ENCODE data around the gene TTC7B.
A peak's percentile ranks its signal among the peaks of the same experiment; 100 is the strongest.

The TTC7B gene

GRCh38 chr14:90836692-90837063 lies 20.4 kb upstream of the TTC7B start:
- no peak overlapping the region for H3K4me3 ChIP-seq (ENCODE audit: low read depth, low read length)
- no peaks in the 10 kb centered on the region for H3K27me3 ChIP-seq
- no peak for TF ChIP-seq CTCF (IDR thresholded peaks at IDR 0.05; ENCODE audit: low read depth, low read length)
- H3K9me3 ChIP-seq, result no peaks in the 10 kb centered on the region
- no peaks in the 10 kb centered on the region for H3K4me1 ChIP-seq
- no peaks in the 10 kb centered on the region for H3K36me3 ChIP-seq
- no peak for DNase-seq

- Histone ChIP-seq H3K27me3 (no peaks in the 10 kb centered on the region), H3K36me3 (no peaks in the 10 kb centered on the region), H3K4me1 (no peaks in the 10 kb centered on the region), H3K4me3 (ENCODE audit: low read depth, low read length) (no peak overlapping the region), H3K9me3 (no peaks in the 10 kb centered on the region; the same call in 1 of the 2 replicates)
- DNase-seq, result no peak
- TF ChIP-seq CTCF (IDR thresholded peaks at IDR 0.05; ENCODE audit: low read depth, low read length), result no peak
These were observed 15.6 kb upstream of the TTC7B start for GRCh38 chr14:90831821-90832220.

GRCh38 chr14:90830931-90831701 lies 14.9 kb upstream of the TTC7B start:
- no peaks in the 10 kb centered on the region for H3K36me3 ChIP-seq
- no peak for TF ChIP-seq CTCF (IDR thresholded peaks at IDR 0.05; ENCODE audit: low read depth, low read length)
- H3K9me3 ChIP-seq, result no peaks in the 10 kb centered on the region; the same call in 1 of the 2 replicates
- H3K4me3 ChIP-seq (ENCODE audit: low read depth, low read length), result no peak overlapping the region
- DNase-seq, result no peak
- no peaks in the 10 kb centered on the region for H3K27me3 ChIP-seq
- H3K4me1 ChIP-seq, result no peaks in the 10 kb centered on the region

GRCh38 chr14:90829677-90830076 lies 13.4 kb upstream of the TTC7B start:
- no peak for TF ChIP-seq CTCF (IDR thresholded peaks at IDR 0.05; ENCODE audit: low read depth, low read length)

GRCh38 chr14:90828642-90829487 lies 12.6 kb upstream of the TTC7B start:
- no peaks in the 10 kb centered on the region; the same call in 1 of the 2 replicates for H3K9me3 ChIP-seq
- peak overlapping the region; percentile 41 for H3K4me3 ChIP-seq (ENCODE audit: low read depth, low read length)
- no peaks in the 10 kb centered on the region for H3K36me3 ChIP-seq
- H3K27me3 ChIP-seq, result no peaks in the 10 kb centered on the region
- DNase-seq, result no peak
- no peaks in the 10 kb centered on the region for H3K4me1 ChIP-seq
- no peak for TF ChIP-seq CTCF (IDR thresholded peaks at IDR 0.05; ENCODE audit: low read depth, low read length)

More at GRCh38 chr14:90829677-90830076, 13.4 kb upstream of the TTC7B start:
- Histone ChIP-seq H3K27me3 (no peaks in the 10 kb centered on the region), H3K36me3 (no peaks in the 10 kb centered on the region), H3K4me3 (ENCODE audit: low read depth, low read length) (no peak overlapping the region), H3K4me1 (no peaks in the 10 kb centered on the region), H3K9me3 (no peaks in the 10 kb centered on the region; the same call in 1 of the 2 replicates)
- DNase-seq, result no peak

All from BE2C (cell line).